ENCODE measurements around the gene FXYD6.
"Not testable (repeated sequence)": the region's sequence is repeated elsewhere in the genome, so short reads cannot be mapped to it uniquely, and the experiment has no call there.

GRCh38 chr11:117810056-117810451 is 66.4 kb downstream of the FXYD6 start:
- TF ChIP-seq CTCF (IDR thresholded peaks at IDR 0.05; ENCODE audit: low read depth, low read length); EZH2phosphoT487 (IDR thresholded peaks at IDR 0.05; ENCODE audit: low read depth): not testable (repeated sequence)

Data from OCI-LY3 (cell line).